ENCODE measurements around the gene RMC1. TPM values are rescaled to one million over a fixed set of nuclear protein-coding genes. Genes with fewer than 3 reads are reported as not detected.

The RMC1 gene
- total and polyA plus RNA-seq, 2 of the 13 experiments (the other 11 are each of a cell fraction or from before 2014, with no cell fraction given), result 9.4 to 19.5 TPM

GRCh38 chr18:23460285-23461273, 42.7 kb upstream of the RMC1 start (continued):
- TF ChIP-seq, protein P1, sequence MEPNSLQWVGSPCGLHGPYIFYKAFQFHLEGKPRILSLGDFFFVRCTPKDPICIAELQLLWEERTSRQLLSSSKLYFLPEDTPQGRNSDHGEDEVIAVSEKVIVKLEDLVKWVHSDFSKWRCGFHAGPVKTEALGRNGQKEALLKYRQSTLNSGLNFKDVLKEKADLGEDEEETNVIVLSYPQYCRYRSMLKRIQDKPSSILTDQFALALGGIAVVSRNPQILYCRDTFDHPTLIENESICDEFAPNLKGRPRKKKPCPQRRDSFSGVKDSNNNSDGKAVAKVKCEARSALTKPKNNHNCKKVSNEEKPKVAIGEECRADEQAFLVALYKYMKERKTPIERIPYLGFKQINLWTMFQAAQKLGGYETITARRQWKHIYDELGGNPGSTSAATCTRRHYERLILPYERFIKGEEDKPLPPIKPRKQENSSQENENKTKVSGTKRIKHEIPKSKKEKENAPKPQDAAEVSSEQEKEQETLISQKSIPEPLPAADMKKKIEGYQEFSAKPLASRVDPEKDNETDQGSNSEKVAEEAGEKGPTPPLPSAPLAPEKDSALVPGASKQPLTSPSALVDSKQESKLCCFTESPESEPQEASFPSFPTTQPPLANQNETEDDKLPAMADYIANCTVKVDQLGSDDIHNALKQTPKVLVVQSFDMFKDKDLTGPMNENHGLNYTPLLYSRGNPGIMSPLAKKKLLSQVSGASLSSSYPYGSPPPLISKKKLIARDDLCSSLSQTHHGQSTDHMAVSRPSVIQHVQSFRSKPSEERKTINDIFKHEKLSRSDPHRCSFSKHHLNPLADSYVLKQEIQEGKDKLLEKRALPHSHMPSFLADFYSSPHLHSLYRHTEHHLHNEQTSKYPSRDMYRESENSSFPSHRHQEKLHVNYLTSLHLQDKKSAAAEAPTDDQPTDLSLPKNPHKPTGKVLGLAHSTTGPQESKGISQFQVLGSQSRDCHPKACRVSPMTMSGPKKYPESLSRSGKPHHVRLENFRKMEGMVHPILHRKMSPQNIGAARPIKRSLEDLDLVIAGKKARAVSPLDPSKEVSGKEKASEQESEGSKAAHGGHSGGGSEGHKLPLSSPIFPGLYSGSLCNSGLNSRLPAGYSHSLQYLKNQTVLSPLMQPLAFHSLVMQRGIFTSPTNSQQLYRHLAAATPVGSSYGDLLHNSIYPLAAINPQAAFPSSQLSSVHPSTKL (CRISPR knock-in tag; IDR thresholded peaks at IDR 0.05), result peak; percentile 40; the same call in 1 of the 2 replicates
- TF ChIP-seq ZSCAN29 (CRISPR knock-in tag; conservative IDR thresholded peaks at IDR 0.05) (no peak), FOXC1 (CRISPR knock-in tag; IDR thresholded peaks at IDR 0.05; ENCODE audit: borderline replicate concordance) (no peak), YEATS4 (CRISPR knock-in tag; IDR thresholded peaks at IDR 0.05; ENCODE audit: borderline replicate concordance) (0 out of 2 replicates have a peak, but pooled peaks have one; percentile 30), ZFP91 (CRISPR knock-in tag; IDR thresholded peaks at IDR 0.05; ENCODE audit: borderline replicate concordance) (no peak), ZNF766 (CRISPR knock-in tag; IDR thresholded peaks at IDR 0.05; ENCODE audit: borderline replicate concordance) (no peak), ETS1 (CRISPR knock-in tag; IDR thresholded peaks at IDR 0.05) (no peak), LCORL (IDR thresholded peaks at IDR 0.05) (no peak), LCORL (CRISPR knock-in tag; IDR thresholded peaks at IDR 0.05) (peak; percentile 8; the same call in 1 of the 2 replicates), PHB2 (IDR thresholded peaks at IDR 0.05; ENCODE audit: partially characterized antibody) (no peak), HNRNPL (IDR thresholded peaks at IDR 0.05; ENCODE audit: low read depth, low read length) (no peak), ZNF160 (CRISPR knock-in tag; IDR thresholded peaks at IDR 0.05) (no peak), ZNF317 (CRISPR knock-in tag; IDR thresholded peaks at IDR 0.05) (no peak), MATR3 (CRISPR knock-in tag; IDR thresholded peaks at IDR 0.05) (no peak)
- TF ChIP-seq, protein P2, sequence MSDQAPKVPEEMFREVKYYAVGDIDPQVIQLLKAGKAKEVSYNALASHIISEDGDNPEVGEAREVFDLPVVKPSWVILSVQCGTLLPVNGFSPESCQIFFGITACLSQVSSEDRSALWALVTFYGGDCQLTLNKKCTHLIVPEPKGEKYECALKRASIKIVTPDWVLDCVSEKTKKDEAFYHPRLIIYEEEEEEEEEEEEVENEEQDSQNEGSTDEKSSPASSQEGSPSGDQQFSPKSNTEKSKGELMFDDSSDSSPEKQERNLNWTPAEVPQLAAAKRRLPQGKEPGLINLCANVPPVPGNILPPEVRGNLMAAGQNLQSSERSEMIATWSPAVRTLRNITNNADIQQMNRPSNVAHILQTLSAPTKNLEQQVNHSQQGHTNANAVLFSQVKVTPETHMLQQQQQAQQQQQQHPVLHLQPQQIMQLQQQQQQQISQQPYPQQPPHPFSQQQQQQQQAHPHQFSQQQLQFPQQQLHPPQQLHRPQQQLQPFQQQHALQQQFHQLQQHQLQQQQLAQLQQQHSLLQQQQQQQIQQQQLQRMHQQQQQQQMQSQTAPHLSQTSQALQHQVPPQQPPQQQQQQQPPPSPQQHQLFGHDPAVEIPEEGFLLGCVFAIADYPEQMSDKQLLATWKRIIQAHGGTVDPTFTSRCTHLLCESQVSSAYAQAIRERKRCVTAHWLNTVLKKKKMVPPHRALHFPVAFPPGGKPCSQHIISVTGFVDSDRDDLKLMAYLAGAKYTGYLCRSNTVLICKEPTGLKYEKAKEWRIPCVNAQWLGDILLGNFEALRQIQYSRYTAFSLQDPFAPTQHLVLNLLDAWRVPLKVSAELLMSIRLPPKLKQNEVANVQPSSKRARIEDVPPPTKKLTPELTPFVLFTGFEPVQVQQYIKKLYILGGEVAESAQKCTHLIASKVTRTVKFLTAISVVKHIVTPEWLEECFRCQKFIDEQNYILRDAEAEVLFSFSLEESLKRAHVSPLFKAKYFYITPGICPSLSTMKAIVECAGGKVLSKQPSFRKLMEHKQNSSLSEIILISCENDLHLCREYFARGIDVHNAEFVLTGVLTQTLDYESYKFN (CRISPR knock-in tag; conservative IDR thresholded peaks at IDR 0.05), result peak; percentile 71
- TF ChIP-seq, protein P3, sequence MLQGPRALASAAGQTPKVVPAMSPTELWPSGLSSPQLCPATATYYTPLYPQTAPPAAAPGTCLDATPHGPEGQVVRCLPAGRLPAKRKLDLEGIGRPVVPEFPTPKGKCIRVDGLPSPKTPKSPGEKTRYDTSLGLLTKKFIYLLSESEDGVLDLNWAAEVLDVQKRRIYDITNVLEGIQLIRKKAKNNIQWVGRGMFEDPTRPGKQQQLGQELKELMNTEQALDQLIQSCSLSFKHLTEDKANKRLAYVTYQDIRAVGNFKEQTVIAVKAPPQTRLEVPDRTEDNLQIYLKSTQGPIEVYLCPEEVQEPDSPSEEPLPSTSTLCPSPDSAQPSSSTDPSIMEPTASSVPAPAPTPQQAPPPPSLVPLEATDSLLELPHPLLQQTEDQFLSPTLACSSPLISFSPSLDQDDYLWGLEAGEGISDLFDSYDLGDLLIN (CRISPR knock-in tag; IDR thresholded peaks at IDR 0.05; ENCODE audit: borderline replicate concordance), result no peak

Data from HepG2 (cell line).